ENCODE measurements around the gene BTBD7.

- no peak for TF ChIP-seq CTCF (IDR thresholded peaks at IDR 0.05)
- no peak for TF ChIP-seq POLR2A (IDR thresholded peaks at IDR 0.05)
Measured at GRCh38 chr14:93322929-93323599, 9.8 kb downstream of the BTBD7 start.
